Subcutaneous abdominal adipose tissue (tissue), 5 donors: Measurements from ENCODE around the gene AGXT2.

Source experiments
- H3K27ac ChIP-seq: one replicate; pipeline ENCODE4 v1.7.0; 2013; ENCODE audit warnings: low read depth, mild to moderate bottlenecking, inconsistent platforms, low read length, moderate library complexity
- H3K27me3 ChIP-seq, 5 donors: one replicate each; pipeline ENCODE4 v1.7.0; 2013; ENCODE audit warnings: low read length in 5 of 5, inconsistent platforms in 1 of 5; ENCODE audit not compliant: control insufficient read depth in 5 of 5, insufficient read depth in 4 of 5
- H3K36me3 ChIP-seq, 5 donors: one replicate each; pipeline ENCODE4 v1.7.0; 2013; ENCODE audit warnings: low read length in 5 of 5; ENCODE audit not compliant: control insufficient read depth in 5 of 5, insufficient read depth in 5 of 5
- H3K4me1 ChIP-seq, 5 donors: one replicate each; pipeline ENCODE4 v1.7.0; 2013; ENCODE audit warnings: low read length in 5 of 5, mild to moderate bottlenecking in 3 of 5, moderate library complexity in 1 of 5; ENCODE audit not compliant: control insufficient read depth in 5 of 5, insufficient read depth in 5 of 5
- H3K4me3 ChIP-seq, 5 donors: one replicate each; pipeline ENCODE4 v1.7.0; 2013; ENCODE audit warnings: low read length in 5 of 5, low read depth in 1 of 5
- H3K9ac ChIP-seq, 5 donors: one replicate each; pipeline ENCODE4 v1.7.0; 2013; ENCODE audit warnings: low read length in 5 of 5, mild to moderate bottlenecking in 4 of 5, moderate library complexity in 3 of 5
- H3K9me3 ChIP-seq, 5 donors: one replicate each; pipeline ENCODE4 v1.7.0; 2013; ENCODE audit warnings: low read length in 5 of 5; ENCODE audit not compliant: control insufficient read depth in 5 of 5
- donor health status: healthy.
- donor health status: healthy.
- donor health status: healthy.
- donor health status: healthy.
- donor health status: healthy.

Gene AGXT2

DNA sequence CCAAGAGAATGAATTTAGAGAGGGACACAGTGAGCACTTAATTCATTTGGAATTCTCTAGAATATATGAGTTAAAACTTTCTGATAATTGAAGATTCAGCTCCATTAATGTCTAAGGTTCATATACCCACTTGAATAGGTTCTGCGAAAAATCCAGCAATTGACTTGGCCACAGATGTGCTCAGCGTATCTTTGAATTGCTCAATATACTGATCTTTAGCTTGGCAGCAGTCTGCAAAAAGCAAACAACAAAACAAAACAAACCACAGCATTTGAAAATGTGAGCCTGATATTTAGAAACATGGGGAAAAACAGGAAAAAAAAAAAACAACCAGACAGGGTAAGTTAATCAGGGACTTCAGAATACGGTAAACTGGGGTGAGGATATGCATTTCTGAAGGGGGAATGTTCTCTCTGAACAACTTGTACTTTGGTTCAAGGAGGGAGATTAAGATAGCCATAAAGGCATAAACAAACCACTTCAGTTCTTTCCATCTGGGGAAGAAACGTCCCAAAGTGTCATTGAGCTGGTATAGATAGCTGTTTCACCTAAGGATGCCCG lies 21.4 kb downstream of the AGXT2 start:
- Histone ChIP-seq H3K27ac (no peak overlapping the region), H3K36me3 (no peaks in the 10 kb centered on the region), H3K27me3 (no peaks in the 10 kb centered on the region), H3K9me3 (no peaks in the 10 kb centered on the region), H3K4me3 (no peak overlapping the region), H3K4me1 (peaks cover 0 to 2% (median 0%) of the 10 kb centered on the region in 5 donors), H3K9ac (no peak overlapping the region)

DNA sequence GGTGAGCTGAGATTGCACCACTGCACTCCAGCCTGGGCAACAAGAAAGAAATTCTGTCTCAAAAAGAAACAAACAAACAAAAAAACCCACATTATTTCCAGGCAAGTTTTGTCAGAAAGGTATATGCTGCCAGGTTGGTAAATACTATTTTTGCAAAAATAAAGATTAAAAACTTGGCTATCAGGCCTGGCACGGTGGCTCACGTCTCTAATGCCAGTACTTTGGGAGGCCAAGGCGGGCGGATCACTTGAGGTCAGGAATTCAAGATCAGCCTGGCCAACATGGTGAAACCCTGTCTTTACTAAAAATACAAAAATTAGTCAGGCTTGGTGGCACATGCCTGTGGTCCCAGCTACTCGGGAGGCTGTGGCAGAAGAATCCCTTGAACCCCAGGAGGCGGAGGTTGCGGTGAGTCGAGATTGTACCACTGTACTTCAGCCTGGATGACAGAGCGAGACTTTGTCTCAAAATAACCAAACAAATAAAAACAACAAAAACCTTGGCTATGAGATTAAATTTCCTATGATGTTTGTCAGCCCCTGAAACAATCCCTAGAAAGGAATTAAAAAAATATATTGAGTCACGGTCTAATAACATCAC lies 22.7 kb downstream of the AGXT2 start:
- no peaks in the 10 kb centered on the region for H3K27me3 ChIP-seq
- H3K27ac ChIP-seq: no peak overlapping the region
- no peak overlapping the region for H3K9ac ChIP-seq
- no peak overlapping the region for H3K4me3 ChIP-seq
- no peaks in the 10 kb centered on the region for H3K9me3 ChIP-seq
- peaks cover 0 to 2% (median 0%) of the 10 kb centered on the region in 5 donors for H3K4me1 ChIP-seq
- H3K36me3 ChIP-seq: no peaks in the 10 kb centered on the region

DNA sequence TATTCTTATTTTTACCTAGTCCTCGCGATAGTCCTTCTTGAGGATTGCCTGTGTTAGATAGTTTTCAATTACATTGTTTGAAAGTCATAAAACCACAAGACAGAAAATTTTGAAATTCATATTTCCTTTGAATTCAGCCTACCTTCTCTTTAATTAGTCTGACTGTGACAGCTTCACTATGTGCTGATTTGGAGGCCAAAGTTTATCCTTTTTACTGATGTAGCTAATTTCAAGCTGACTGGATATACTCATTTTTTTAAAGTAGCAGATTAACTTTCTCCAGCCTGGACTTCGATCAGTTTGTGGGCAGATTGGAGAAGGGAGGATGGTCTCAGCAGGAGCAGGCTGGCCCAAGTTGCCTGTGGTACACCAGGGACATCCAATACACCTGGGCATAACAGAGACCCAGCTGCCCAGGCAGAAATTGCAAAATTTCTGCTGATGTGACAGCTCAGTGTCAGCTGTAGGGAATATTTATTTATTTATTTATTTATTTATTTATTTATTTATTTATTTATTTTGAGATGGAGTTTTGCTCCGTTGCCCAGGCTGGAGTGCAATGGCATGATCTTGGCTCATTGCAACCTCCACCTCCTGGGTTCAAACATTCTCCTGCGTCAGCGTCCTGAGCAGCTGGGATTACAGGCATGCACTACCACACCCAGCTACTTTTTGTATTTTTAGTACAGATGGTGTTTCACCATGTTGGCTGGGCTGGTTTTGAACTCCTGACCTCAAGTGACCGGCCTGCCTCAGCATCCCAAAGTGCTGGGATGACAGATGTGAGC lies 24.2 kb downstream of the AGXT2 start:
- Histone ChIP-seq H3K36me3 (no peaks in the 10 kb centered on the region), H3K4me1 (peaks cover 0 to 2% (median 0%) of the 10 kb centered on the region in 5 donors), H3K9me3 (no peaks in the 10 kb centered on the region), H3K4me3 (no peak overlapping the region), H3K27ac (no peak overlapping the region), H3K27me3 (no peaks in the 10 kb centered on the region), H3K9ac (no peak overlapping the region)

DNA sequence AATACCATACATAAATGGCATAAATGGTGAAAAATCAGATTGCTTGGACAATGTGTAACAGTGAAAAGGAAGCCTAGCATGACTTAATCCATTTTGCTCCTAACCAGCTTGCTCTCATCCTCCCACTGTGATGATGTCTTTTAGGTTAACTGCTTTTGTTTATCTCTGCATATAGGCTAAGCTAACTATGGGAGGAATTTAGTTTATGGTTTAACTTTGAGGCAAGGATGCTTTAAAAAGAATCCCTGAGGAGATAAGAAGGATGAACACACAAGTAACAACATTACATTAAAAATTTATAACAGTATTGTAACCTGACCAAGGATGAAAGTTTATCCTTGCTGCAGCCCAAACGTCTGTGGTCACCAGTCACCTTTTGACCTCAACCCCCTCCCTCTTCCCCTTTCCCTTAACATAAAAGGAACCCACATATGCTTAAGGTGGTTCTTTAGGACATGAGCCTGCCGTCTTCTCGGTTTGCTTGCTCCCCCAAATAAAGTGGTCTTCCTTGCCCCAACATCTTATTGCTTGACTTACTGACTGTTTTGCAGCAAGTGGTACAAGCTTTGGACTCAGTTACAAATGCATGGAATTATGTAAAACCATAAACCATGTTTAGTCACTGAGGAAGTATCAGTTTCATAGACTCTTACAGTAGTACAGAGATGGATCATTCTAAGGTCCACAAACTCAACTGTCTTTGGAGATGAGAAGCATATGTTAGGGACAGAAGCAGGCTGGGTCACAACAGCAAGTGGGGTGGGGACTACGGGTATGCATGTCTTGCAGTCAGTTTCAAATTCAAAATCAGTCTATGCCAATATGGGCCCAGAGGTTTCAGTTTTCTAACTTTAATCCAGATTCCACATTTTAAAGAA lies 31.3 kb downstream of the AGXT2 start:
- no peaks in the 10 kb centered on the region for H3K4me1 ChIP-seq
- H3K9me3 ChIP-seq: no peaks in the 10 kb centered on the region
- no peaks in the 10 kb centered on the region for H3K36me3 ChIP-seq
- H3K4me3 ChIP-seq: no peak overlapping the region
- H3K27me3 ChIP-seq: no peaks in the 10 kb centered on the region
- no peak overlapping the region for H3K9ac ChIP-seq
- H3K27ac ChIP-seq: no peak overlapping the region

DNA sequence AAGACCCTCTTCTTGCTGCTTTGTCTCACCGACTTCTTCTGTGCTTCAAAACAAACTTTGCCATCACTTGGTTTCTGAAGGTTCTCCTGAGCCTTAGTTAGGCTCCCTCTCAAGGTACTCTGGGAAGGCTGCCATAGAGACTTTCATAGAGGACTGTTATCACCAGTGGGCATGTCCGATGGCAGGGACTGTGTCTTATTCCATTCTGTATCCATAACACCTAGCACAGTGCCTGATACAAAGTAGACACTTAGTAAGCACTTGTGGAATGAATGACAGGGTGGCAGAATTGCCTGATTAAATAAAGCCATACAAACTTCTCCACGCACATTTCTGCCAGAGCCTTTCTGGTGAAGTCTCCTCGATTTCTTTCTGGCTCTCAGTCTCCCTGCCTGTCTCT lies 32.7 kb downstream of the AGXT2 start:
- H3K36me3 ChIP-seq: no peaks in the 10 kb centered on the region
- no peaks in the 10 kb centered on the region for H3K27me3 ChIP-seq
- H3K9me3 ChIP-seq: no peaks in the 10 kb centered on the region
- no peak overlapping the region for H3K27ac ChIP-seq
- H3K9ac ChIP-seq: no peak overlapping the region
- H3K4me1 ChIP-seq: no peaks in the 10 kb centered on the region
- no peak overlapping the region for H3K4me3 ChIP-seq

DNA sequence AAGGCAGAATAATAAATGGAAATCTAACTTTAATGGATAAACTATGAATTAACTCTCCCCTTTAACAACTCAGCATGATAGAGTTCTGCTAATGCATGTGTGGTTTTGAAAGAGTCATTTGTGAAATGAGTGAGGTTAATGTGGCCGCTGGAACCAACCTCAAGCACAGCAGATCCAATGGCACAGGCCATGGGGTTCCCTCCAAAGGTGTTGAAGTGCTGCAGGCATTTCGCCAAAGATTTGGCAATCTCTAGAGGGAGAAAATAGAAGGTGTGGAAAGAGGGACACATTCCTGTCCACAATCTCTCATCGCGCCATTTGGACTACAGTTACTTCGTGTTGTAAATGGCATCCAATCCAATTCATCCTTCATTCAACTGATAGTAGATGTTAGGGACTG lies 35.0 kb downstream of the AGXT2 start:
- Histone ChIP-seq H3K4me1 (no peaks in the 10 kb centered on the region), H3K4me3 (no peak overlapping the region), H3K9ac (no peak overlapping the region), H3K36me3 (no peaks in the 10 kb centered on the region), H3K27ac (no peak overlapping the region), H3K9me3 (no peaks in the 10 kb centered on the region), H3K27me3 (no peaks in the 10 kb centered on the region)

DNA sequence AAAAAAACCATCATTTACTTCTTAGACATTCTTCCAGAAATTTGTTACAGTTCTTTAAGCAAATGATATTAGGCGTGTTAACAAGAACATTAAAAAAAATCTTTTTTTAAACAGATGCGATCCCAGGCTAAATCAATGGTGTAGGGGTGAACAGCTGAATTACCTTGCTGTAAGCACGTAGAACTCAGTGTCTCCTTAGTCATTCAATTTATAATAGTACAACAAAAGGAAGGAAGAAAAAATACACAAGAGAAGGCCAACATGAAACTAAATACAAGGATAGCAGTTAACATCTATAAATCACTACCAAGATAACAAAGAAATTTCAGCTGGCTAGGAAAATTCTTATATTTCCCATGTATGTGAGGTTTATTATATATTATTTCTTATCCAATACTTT lies 35.4 kb downstream of the AGXT2 start:
- H3K9ac ChIP-seq: no peak overlapping the region
- H3K9me3 ChIP-seq: no peaks in the 10 kb centered on the region
- H3K36me3 ChIP-seq: no peaks in the 10 kb centered on the region
- no peak overlapping the region for H3K27ac ChIP-seq
- no peak overlapping the region for H3K4me3 ChIP-seq
- H3K27me3 ChIP-seq: peaks cover 0 to 2% (median 0%) of the 10 kb centered on the region in 5 donors
- H3K4me1 ChIP-seq: no peaks in the 10 kb centered on the region

DNA sequence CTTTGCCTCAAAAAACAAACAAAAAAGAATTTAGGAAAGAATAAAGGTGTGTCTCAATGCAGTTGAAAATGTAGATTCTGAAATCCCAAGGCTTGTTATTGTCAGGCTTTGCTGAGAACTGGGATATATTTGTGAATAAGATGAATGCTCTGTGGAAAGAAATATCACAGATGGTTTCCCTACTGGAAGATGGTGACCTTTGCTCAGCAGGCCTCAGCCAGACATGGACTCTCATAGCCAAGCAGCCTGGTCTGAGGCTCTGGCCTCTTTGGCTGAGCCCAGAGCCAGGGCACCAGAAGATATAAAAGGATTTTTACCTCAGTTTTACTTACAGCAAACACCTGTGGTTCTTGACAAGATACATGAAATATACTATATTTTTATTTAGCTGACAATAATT lies 37.1 kb downstream of the AGXT2 start:
- H3K36me3 ChIP-seq: no peaks in the 10 kb centered on the region
- no peak overlapping the region for H3K9ac ChIP-seq
- no peak overlapping the region for H3K27ac ChIP-seq
- peaks cover 0 to 3% (median 0%) of the 10 kb centered on the region in 5 donors for H3K27me3 ChIP-seq
- no peak overlapping the region for H3K4me3 ChIP-seq
- H3K9me3 ChIP-seq: no peaks in the 10 kb centered on the region
- H3K4me1 ChIP-seq: no peaks in the 10 kb centered on the region

DNA sequence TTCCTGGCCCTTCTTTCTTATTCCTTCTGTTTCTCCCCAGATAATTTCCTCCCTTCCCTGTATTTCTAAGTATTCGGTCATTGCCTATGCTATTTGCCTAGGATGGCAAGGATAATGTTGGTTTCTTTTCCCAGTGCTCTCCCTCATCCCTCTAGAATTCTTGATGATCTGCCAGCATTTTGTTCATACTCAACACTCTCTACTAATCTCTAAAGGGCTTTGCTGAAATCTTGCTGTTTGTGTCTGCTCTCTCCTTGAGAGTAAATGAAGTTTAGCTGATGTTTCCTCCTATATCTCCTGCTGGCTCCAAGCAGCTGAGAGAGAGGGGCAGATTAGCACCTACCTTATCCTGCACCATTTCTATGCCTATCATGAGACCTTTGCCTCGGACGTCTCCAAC lies 38.1 kb downstream of the AGXT2 start:
- Histone ChIP-seq H3K27ac (no peak overlapping the region), H3K27me3 (peaks cover 0 to 5% (median 0%) of the 10 kb centered on the region in 5 donors), H3K9me3 (no peaks in the 10 kb centered on the region), H3K4me1 (no peaks in the 10 kb centered on the region), H3K36me3 (no peaks in the 10 kb centered on the region), H3K9ac (no peak overlapping the region), H3K4me3 (no peak overlapping the region)

DNA sequence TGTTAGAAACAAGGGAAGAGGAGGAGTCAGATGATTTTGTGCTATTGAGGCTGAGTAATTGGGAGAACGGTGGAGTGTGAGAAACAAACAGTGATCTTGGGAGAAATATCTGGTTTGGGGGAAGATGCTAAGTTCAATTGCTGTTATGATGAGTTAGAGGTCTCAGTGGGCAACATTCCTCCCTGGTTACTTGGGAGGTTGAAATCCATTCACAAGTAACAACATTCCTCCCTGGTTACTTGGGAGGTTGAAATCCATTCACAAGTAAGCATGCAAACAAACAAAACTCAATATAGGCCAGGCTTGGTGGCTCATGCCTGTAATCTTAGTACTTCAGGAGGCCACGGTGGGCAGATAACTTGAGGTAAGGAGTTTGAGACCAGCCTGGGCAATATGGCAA lies 38.7 kb downstream of the AGXT2 start:
- H3K36me3 ChIP-seq: no peaks in the 10 kb centered on the region
- H3K4me3 ChIP-seq: no peak overlapping the region
- H3K27me3 ChIP-seq: peaks cover 0 to 7% (median 3%) of the 10 kb centered on the region in 5 donors
- H3K4me1 ChIP-seq: no peaks in the 10 kb centered on the region
- H3K9me3 ChIP-seq: no peaks in the 10 kb centered on the region
- no peak overlapping the region for H3K9ac ChIP-seq
- no peak overlapping the region for H3K27ac ChIP-seq
